Measurements from ENCODE around the gene PTGES2.

PTGES2 gene

DNA sequence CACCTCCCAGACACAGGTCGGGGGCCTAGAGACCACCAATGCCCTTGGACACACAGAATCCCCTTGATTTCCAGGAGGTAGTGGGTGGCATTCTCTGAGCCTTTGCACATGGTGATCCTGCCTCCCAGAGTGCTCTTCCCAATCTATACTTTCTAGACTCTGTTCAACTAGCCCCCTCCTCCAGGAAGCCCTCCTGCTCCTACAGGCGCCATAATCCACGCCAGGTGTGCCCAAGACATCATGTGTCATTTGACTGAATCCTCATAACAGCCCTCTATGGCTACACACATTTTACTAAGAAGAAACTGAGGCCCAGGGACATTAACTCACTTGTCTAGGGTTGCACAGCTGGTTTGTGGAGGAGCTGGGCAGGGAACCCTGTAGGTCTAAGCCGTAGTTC, 39.7 kb upstream of the PTGES2 start:
- no peak overlapping the region for H3K4me3 ChIP-seq (ENCODE audit: control insufficient read depth, low read depth, low read length)
- no peak for DNase-seq (ENCODE audit: low read depth)
- TF ChIP-seq, protein P1, sequence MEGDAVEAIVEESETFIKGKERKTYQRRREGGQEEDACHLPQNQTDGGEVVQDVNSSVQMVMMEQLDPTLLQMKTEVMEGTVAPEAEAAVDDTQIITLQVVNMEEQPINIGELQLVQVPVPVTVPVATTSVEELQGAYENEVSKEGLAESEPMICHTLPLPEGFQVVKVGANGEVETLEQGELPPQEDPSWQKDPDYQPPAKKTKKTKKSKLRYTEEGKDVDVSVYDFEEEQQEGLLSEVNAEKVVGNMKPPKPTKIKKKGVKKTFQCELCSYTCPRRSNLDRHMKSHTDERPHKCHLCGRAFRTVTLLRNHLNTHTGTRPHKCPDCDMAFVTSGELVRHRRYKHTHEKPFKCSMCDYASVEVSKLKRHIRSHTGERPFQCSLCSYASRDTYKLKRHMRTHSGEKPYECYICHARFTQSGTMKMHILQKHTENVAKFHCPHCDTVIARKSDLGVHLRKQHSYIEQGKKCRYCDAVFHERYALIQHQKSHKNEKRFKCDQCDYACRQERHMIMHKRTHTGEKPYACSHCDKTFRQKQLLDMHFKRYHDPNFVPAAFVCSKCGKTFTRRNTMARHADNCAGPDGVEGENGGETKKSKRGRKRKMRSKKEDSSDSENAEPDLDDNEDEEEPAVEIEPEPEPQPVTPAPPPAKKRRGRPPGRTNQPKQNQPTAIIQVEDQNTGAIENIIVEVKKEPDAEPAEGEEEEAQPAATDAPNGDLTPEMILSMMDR (conservative IDR thresholded peaks at IDR 0.05; ENCODE audit: control insufficient read depth, insufficient read depth, low read depth, low read length) = no peak

DNA sequence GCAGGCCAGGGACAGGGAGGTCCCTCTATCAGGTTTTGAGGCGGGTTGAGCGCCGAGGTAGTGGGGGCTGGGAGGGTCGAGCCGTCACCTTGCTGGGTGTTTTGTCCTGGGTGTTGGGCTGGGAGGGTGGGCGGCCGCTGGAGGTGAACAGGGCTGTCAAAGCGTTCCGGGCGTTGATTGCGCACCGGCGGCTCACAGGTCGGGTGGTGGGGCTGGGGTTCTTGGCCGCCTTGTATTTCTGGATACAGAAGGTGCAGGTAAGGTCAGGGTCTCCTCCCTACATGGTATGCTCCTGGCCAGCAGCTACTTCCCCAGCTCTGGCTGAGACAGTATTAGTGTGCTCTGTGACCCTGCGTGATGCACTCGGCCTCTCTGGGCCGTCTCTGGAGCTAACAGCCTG, 38.6 kb upstream of the PTGES2 start:
- no peak overlapping the region for H3K4me3 ChIP-seq (ENCODE audit: control insufficient read depth, low read depth, low read length)
- no peak for DNase-seq (ENCODE audit: low read depth)
- TF ChIP-seq, protein P1 (conservative IDR thresholded peaks at IDR 0.05; ENCODE audit: control insufficient read depth, insufficient read depth, low read depth, low read length) = no peak

DNA sequence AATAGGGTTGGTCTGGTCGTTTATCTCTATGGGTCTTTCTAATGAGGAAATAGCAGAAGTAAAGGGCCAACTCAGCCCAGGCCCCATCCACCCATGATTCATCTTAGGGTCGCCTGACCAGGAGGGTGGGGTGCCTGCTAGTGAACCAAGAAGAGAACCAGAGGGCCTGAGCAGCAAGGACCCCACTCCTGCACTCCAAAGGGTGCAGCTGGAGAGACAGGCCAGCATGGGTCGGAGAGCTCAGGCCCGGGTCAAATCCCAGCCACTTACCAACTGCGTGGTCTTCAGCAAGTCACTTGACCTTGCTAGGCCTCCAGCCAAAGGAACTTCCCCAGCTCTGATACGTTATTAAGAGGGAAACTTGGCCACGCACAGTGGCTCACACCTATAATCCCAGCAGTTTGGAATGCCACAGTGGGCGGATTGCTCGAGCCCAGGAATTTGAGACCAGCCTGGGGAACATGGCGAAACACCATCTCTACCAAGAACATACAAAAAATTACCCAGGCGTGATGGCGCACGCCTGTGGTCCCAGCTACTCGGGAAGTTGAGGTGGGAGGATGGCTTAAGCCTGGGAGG, 36.9 kb upstream of the PTGES2 start:
- peak; percentile 15 for DNase-seq (ENCODE audit: low read depth)
- TF ChIP-seq, protein P1 (conservative IDR thresholded peaks at IDR 0.05; ENCODE audit: control insufficient read depth, insufficient read depth, low read depth, low read length) = no peak
- no peak overlapping the region for H3K4me3 ChIP-seq (ENCODE audit: control insufficient read depth, low read depth, low read length)

DNA sequence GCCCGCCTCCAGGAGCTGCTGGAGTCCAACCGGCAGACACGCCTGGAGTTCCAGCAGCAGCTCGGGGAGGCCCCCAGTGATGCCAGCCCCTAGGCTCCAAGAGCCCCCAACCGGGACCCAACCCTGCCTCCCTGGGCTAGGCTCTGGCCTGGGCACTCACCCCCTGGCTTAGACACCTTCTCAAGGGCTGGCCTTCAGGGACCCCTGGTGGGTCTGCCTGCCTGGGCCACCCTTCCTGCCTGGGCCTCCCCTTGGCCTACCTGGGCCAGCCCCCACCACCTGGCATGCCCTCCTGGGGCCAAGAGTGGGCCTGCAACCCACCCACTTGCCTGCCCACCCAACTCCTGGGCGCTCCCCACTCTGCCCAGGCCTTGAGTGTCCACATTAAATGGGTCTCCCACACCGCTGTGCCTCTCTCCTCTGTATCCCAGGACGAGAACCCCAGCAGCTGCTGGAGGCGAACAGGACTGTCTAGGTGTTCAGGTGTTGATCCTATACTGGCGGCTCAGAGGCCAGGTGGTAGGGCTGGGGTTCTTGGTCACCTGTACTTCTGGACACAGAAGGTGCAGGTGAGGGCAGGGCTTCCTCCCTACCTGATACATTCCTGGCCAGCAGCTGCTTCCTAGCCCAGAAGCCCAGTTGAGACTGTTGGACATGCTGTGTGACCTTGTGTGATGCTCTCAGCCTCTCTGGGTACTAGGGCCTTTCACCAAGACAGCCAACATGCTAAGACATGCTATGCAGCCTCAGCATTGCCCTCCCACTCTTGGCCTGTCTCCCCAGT, 36.2 kb upstream of the PTGES2 start:
- TF ChIP-seq, protein P1 (conservative IDR thresholded peaks at IDR 0.05; ENCODE audit: control insufficient read depth, insufficient read depth, low read depth, low read length) = no peak
- H3K4me3 ChIP-seq (ENCODE audit: control insufficient read depth, low read depth, low read length) = no peak overlapping the region
- DNase-seq (ENCODE audit: low read depth) = no peak

DNA sequence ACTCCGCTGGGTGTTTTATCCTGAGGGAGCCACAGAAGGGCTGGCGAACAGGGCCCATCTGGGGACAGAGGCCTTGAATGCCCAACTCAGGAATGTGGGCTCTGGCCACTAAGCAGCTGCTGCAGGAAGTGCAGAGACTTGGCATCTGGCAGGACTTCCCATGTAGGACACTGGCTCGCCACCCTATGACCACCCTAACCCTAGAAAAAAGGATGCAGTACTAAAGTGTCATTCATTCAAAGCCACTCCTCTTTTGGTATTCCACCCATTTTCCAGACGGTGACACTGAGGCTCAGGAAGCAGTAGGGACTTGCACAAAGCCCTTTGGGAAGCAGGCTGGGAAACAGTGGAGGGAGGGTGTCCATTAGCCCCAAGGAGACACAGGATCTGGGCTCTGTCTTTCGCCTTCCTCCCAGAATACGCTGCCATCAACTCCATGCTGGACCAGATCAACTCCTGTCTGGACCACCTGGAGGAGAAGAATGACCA, 35.5 kb upstream of the PTGES2 start:
- no peak for DNase-seq (ENCODE audit: low read depth)
- no peak overlapping the region for H3K4me3 ChIP-seq (ENCODE audit: control insufficient read depth, low read depth, low read length)
- TF ChIP-seq, protein P1 (conservative IDR thresholded peaks at IDR 0.05; ENCODE audit: control insufficient read depth, insufficient read depth, low read depth, low read length) = no peak

DNA sequence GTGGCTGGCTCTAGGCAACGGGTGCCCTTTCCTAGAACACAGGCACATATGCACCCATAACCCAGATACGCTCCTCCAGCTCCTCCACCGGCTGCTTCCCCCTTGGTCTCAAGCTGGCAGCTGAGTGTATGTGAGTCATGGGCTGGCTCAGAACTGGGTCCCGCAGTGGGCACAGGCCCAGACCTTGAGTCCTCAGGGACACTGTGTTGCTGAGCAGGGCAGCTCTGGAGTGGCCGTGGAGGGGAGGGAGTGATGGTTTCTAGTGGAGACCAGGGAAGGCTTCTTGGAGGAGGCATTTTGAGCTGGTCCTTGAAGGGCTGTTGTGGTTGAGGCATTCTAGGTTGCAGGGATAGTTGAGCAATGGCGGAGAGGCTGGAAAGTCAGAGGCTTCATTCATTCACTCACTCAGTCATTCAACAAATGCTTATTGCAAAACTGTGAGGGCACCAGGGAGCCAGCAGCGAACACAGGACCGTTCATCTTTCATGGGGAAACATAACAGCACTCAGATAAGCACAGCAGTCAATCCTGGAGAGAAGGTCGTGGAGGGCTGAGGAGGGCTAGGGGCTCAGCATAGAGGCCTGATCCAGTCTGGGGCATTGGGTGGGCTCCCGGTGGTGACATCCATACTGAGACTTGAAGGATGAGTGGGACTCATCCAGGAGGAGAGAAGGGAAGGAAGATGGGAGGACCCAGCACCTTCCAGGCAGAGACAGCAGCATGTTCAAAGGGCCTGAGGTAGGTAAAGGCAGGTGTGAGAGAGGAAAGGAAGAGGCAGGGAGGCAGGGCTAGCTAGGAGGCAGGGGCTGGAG, 34.9 kb upstream of the PTGES2 start:
- TF ChIP-seq, protein P1 (conservative IDR thresholded peaks at IDR 0.05; ENCODE audit: control insufficient read depth, insufficient read depth, low read depth, low read length) = no peak
- DNase-seq (ENCODE audit: low read depth) = peak; percentile 50
- H3K4me3 ChIP-seq (ENCODE audit: control insufficient read depth, low read depth, low read length) = no peak overlapping the region
